A172 (cell line): ENCODE data around the gene ADGRD1. TPM values are rescaled to one million over a fixed set of nuclear protein-coding genes. Genes with fewer than 3 reads are reported as not detected.

Experiments
- DNase-seq: peaks from one replicate; pipeline ENCODE4 v3.0.0-alpha.2; 2015; ENCODE audit warnings: low spot score
- total RNA-seq: library from RNA; depleted of rRNA; stranded (reverse); fragments of >200 nt; shearing (Covaris generic); gene quantifications from 2 replicates; pipeline ENCODE4 v1.2.3, GENCODE V29; 2014

The ADGRD1 gene
- total RNA-seq, 1 experiment from 2014 or later = 0.52 TPM

GRCh38 chr12:131102991-131103668 lies 149.4 kb downstream of the ADGRD1 start:
- DNase-seq = no peak

DNA sequence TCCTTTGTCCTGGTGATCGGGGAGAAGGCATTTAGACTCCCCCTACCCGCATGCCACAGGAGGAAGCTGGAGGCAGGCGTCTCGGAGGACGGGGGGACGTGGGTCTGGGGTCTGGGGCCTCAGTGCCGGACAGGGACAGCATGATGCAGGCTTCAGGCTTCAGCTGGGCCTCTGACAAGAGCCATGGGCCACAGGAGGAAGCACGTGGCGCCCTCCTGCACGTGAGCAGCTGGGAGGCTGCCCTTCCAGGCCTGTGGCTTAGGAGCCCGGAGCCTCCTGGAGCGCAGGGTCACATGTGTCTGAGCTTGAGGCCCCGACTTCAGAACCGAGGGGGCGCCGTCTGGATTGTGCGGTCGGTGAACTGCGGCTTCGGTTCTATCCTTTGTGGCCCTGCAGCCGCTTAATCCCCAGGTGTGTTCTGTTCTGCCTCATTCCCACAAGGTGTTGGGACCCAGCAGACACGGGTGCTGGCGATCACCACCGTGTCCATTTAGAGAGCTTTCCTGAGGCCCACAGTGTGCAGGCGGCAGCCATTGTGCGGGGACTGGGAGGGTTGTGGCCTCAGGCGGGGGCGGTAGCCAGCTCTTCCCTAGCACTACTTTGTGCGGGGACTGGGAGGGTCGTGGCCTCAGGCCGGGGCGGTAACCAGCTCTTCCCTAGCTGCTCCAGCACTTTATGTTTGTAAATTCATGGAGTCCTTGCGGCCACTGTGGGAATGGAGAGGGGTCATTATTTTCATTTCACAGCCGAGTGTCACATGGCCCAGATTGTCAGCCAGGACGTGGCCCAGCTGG lies 150.2 kb downstream of the ADGRD1 start:
- DNase-seq = no peak

DNA sequence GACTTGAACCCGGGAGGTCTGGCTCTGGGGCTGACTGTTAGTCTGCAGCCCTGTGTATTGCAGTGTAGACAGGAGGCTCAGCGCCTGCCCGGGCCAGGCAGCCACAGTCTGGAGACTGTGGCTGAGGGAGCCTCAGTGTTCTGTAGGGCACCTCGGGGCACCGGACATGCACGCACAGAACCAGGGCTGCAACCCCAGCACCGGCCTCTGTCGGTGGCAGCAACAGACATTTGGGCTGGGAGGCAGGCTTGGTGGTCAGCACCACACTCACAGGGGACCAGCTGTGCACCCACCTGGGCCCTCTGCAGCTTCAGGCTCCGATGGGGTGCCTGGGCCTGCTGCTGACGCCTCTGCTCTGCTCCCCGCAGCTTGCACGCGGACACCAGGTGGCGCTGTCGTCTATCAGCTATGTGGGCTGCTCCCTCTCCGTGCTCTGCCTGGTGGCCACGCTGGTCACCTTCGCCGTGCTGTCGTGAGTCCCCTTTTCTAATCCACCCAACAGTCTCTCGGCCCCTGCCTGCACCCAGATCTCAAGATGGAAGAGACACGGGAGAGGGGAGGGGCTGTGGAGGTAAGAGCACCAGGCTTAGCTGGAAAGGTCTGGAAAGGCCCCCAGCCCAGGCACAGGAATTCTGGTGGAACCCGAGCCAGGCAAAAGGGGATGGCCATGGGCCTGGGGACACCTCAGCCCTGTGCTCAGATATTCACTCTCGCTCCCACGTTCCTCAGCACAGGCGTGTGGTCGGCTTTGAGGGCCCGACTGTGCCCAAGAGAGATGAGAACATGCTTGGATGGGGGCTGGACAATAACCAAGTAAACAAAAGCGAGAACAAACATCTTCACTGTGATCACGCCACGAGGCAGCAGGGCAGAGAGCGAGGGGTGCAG lies 151.0 kb downstream of the ADGRD1 start:
- DNase-seq = peak; percentile 51

GRCh38 chr12:131105351-131105735 lies 151.6 kb downstream of the ADGRD1 start:
- DNase-seq = no peak

GRCh38 chr12:131105736-131106348 lies 152.1 kb downstream of the ADGRD1 start:
- DNase-seq = no peak

- DNase-seq = no peak
Observed at GRCh38 chr12:131106349-131106941, 152.7 kb downstream of the ADGRD1 start.

- DNase-seq = no peak
Observed at GRCh38 chr12:131108177-131108955, 154.7 kb downstream of the ADGRD1 start.

GRCh38 chr12:131111446-131111845 lies 157.7 kb downstream of the ADGRD1 start:
- no peak for DNase-seq

GRCh38 chr12:131112021-131112420 lies 158.3 kb downstream of the ADGRD1 start:
- DNase-seq = no peak

DNA sequence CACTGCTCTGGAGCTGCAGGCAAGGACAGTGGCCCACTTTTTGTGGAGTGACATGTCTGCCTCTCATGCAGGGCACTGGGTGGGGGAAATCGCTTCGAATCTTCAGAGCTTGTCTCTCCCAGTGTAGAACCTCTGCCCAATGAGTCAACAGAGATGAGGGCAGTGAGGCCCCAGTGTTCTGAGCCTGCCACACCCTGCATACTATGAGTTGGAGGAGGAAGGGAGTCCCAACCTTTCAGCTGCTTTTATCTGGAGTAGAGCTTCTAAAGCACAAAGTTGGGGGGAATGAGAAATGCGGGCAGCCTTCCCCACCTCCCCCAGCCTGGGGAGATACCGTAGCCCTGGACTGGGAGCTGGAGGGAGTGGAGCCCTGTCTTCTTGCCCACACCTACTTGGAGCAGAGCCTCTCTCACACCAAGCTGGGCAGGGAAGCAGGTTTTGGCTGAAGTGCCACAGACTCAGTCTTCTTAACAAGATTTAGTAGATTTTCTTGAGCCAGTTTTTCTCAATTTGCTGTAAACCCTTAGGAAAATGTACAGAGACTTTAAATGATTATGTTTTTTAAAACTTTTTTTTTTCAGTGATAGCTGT lies 159.1 kb downstream of the ADGRD1 start:
- DNase-seq = peak; percentile 11

DNA sequence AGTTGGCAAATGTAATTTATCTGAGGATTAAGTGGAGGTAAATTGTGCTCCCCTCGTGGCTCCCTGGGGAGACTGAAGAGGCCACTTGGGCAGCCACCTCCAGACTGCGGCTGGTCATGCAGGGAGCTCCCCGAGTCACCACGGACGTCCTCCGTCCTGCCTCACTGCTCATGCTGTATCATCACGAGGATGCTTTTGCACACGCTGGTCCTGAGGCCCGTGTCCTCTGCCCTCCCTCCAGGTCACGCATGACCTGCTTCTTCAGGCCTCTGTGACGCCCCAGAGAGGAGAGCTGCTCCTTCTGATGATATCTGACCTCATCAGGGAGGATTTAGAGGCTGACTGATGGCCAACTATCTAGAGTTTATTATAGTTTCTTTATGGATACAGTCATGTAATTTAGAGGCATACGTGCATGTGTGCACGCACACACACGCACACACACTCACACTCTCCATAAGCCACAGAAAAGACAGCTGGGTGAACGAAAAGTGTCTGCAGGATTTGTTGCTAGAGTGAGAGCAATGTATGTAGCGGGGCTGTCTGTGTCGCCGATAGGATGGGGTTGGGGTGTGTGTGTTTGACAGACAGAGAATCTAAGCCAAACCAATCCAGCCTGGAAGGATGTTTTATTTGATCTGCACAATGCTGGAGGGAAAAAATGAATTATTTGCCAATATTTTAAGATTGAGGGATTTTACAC lies 160.0 kb downstream of the ADGRD1 start:
- no peak for DNase-seq

DNA sequence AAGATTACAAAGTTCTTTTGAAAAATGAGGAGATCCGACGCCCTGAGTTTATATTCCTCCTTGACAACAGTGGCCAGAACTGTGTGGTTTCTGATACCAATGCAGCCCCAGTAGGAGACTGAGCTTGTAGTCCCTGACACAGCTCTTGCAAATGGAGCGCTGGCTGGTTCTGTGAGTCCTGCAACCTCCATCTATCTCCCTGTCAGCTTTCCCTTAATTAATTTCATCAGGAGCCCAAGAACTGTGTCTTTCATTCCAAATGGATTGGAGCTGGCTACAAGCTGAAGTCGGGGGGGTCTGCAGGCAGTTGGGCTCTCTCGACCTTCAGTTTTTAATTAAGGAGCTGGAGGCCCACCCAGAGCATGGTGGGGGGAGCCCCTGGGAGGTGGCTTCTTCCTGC lies 160.6 kb downstream of the ADGRD1 start:
- no peak for DNase-seq

DNA sequence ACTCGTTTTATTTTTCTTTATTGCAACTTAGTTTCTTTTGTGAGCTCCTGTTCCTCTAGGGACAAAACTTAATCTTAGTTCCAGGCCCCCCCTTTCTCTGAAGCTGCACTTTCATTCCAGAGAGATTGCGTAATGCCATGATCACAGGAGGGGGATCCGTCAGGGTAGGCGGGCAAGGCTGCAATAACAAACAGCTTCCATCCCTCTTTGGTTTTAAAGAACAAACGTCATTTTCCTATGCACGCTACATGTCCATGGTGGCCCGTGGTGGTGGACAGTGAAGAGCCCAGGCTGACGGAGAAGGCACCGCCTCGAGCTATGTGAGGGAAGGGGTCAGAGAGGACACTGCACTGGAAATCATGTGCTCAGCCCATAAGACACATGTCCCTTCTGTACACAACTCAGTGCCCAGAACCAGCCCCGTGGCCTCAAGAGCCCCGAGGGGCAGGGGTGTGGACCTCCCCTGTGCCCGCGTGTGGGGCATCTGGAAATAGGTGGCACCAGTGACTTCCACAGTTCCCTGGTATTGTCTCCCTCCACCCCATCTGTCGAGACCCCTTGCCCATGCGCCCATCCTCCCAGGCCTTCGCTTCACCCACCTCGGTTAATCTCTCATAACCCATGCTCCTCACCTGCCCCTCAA lies 161.4 kb downstream of the ADGRD1 start:
- no peak for DNase-seq

- no peak for DNase-seq
Observed at GRCh38 chr12:131115766-131116467, 162.2 kb downstream of the ADGRD1 start.

GRCh38 chr12:131116468-131117117 lies 162.9 kb downstream of the ADGRD1 start:
- DNase-seq = no peak

GRCh38 chr12:131117438-131118245 lies 163.9 kb downstream of the ADGRD1 start:
- no peak for DNase-seq

- DNase-seq = no peak
Observed at GRCh38 chr12:131118371-131118770, 164.7 kb downstream of the ADGRD1 start.
